HS-27A (cell line): ENCODE measurements around the gene PDE4D.

Experiments used
- DNase-seq: peaks from one replicate; pipeline ENCODE4 v3.0.0-alpha.2; 2012; ENCODE audit warnings: low read depth, missing footprints

PDE4D gene

GRCh38 chr5:59506285-59506877 lies 387.1 kb downstream of the PDE4D start:
- DNase-seq = no peak

DNA sequence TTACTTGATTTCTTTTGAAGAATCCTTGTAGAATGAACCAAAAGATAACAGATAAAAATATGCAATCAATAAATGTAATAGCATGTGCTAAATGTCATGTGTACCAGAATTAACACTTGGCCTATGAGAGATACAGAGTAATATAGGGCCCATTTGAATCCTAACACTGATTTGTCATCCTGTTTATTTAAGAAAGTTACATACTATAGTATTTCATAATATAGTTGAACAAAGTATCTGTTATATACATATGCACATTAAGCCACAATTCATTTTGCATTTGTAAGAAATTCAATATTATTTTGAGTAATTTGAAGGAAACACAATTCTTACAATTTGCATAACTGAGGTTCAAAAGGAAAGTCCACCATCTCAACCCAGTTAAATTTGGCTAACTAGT lies 389.5 kb downstream of the PDE4D start:
- no peak for DNase-seq

GRCh38 chr5:59503220-59503619 lies 390.3 kb downstream of the PDE4D start:
- DNase-seq = no peak

GRCh38 chr5:59501316-59501715 lies 392.2 kb downstream of the PDE4D start:
- DNase-seq = no peak

DNA sequence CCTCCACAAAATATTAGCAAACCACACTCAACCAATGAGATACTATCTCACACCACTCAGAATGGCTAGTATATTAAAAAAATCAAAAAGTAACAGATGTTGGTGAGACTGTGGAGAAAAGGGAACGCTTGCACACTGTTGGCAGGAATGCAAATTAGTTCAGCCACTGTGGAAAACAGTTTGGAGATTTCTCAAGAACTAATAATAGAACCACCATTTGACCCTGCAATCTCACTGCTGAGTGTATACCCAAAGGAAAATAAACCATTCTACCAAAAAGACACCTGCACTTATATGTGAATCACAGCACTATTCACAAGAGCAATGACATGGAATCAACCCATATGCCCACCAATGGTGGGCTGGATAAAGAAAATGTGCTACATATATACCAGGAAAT lies 393.5 kb downstream of the PDE4D start:
- DNase-seq = no peak

- DNase-seq = no peak
Measured at GRCh38 chr5:59497207-59497606, 396.3 kb downstream of the PDE4D start.

- no peak for DNase-seq
Measured at GRCh38 chr5:59496524-59497134, 396.9 kb downstream of the PDE4D start.

DNA sequence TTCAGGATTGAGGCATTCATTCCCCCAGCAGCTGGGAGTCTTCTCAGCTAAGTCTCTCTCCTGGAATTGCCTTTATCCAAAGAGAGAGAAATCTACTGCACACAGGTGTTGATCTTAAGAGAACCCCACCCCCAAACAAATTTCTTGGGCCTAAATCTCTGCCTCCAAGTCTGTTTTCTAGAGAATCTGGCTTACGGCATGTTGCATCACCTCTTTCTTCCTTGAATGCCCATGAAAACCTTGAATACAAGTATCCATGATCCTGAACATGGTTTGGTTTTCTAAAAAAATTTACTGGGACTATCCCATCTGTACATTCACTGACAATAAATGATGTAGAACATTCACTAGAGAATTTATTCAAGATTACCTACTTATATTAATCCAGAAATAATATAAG lies 401.6 kb downstream of the PDE4D start:
- DNase-seq = no peak

DNA sequence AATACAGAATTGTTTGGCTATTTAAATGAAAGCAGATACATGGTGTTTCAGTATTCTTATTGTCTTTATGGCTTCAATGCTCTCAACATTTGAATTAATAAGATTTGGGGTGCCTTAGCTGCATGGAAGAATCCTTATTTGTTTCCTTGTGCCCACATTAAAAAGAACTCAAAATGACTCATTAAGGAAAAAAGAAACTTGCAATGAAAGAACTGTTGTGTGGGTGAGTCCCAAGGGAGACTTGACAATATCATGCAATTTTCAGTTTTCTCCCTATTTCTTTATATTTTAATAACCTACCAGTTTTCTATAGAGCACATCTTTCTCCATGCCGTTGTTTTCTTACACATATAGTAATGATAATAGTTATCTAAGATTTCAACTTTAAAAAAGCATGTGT lies 404.0 kb downstream of the PDE4D start:
- no peak for DNase-seq

GRCh38 chr5:59487772-59488729 lies 405.5 kb downstream of the PDE4D start:
- DNase-seq = no peak

DNA sequence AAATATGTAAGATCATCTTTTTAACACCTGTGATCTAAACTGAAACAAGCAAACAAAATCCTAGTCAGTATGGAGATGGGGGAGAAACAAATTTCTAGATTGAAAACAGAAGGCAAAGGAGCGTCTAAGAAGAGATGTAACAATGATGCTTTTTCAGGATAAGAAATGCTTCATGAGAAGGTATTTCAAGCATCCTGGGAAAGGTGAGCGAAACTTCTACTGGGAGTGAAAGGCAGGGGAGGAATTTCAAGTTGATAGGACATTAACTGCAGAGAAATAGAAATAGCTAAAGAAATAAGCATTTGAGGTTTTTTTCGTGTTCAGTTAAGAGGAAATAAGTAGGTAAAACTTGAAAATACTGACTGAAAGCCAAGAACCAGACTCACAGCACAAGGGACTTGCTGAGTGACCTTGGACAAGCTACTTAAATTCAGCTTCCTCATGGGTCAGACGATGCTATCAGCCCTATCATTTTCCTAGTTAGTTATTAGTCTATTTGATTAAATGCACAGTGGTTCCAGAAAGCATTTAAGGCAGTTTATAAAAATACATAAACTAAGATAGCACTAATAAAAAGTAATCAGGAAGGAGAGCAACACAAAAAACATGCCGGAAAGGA lies 406.3 kb downstream of the PDE4D start:
- no peak for DNase-seq

DNA sequence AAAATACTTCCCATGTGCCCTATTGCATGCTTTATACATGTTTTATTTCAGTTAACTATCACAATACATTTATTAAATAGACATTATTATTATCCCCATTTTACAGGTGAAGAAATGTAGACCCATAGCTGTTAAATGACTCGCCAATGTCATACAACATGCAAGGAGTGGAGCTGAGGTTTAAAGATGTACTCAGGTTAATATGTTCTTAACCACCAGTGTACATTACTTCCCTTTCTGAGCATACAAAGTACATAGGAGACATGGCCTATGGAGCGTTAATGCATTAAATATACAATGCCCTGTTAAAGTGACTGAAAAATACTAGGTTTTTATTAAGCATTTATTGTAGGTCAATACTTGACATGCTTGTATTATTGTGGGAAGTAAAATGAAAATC lies 407.0 kb downstream of the PDE4D start:
- no peak for DNase-seq

GRCh38 chr5:59485629-59486439 lies 407.7 kb downstream of the PDE4D start:
- no peak for DNase-seq

GRCh38 chr5:59485107-59485506 lies 408.4 kb downstream of the PDE4D start:
- DNase-seq = no peak

DNA sequence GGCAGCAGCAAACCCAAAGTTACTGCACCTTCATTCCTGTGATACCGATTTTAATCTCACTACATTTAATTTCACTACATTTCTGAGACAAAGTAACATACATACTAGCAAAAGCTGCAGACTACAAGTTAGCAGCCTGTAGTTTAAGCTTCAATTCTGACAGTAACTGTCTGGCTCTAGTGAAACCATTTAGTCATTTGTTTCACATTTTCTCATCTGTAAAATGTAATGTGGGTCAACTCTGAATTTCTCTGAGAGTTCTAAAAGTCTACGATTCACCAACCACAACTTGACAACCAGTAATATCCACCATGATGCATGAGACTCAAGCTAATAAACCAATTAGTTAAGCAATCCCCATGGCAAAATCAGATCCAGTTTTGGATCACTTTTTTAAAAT lies 408.9 kb downstream of the PDE4D start:
- DNase-seq = no peak

- DNase-seq = peak; percentile 12
Measured at GRCh38 chr5:59483971-59484472, 409.5 kb downstream of the PDE4D start.

DNA sequence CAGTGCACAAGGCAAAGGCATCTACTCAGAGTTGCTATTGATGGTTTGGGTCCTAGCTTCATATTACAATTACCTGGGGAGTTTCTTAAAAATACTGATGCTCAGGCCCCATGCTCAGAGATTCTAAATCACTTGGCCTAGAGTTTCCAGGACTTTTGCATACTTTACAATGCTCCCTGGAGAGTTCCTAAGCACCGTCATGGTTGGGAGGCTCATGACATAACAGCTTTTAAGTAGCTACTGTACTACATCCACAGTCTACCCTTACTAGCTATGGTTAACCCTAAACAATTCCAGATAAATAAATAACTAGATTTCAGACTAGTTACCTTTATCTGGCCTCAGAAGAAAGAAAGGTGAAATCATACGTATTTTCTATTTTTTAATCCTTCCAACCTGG lies 414.4 kb downstream of the PDE4D start:
- no peak for DNase-seq

DNA sequence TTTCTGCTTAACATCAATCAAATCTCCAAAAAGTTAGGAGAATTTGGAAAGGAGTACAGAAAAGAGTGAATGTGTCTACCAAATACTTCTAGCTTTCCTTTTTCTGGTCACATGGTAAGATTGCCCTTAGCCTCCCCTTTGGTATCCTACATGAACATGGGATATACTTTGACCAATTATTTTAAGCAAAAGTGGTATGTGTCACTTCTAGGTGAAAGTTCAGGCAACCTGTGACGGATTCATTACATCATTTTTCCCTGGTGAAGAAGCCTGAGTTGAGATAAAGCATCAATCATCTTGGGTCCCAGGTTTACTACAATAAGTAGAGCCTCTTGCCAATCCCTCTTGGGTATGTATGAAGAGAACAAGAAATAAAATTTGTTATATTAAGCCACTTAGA lies 419.2 kb downstream of the PDE4D start:
- DNase-seq = no peak

DNA sequence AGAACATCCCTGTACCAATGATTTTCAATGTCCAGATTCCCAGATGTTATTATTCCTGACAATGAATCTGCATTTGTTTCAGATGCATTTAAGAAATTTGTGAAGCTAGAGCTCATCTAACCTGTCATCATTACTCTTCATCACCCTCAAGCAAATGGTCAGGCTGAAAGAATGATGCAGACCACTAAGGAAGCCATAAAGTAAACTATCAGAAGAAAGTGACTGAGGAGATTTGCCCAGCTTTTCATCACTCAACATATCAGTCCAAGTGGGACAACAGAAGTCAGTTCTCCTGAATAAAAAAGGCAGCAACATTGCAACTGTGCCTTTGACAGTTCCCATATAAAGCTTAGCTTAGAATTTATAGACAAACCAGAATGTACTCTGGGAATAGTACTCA lies 419.9 kb downstream of the PDE4D start:
- DNase-seq = no peak

DNA sequence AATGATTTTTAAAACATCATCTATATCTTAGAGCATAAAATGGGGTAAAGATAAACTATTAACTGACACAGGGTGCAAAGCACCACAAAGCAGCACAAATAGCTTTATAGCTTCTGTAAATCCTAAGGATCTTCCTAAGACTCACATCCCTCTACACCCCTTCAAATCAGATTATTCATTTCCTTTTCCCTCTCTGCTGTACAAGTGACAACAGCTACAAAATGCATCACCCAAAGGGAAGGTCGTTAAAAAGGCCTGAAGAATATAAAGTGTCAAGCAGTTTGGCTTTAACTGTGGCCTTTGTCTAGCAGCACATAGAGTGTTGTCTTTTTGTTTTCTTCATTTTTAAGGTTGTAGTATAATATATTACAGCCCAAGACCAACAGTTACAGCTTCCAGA lies 422.1 kb downstream of the PDE4D start:
- no peak for DNase-seq

DNA sequence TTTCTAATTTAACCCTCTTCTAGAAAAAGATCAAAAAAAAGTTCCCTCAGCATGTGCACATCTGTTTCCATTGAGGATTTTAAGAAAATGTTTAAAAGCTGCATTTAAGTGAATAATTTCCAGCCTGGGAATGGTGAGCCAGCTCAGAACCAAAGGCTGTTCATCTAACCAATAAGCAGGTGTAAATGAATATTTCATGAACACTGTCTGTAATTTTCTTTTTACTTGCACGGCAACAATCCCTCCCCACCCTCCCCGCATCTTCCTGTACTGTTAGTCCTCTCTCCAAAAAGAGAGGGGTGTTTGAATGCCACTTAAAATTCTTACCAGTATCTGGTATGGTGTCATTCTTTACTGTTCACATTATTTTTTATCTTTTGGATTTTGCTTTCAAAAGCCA lies 425.6 kb downstream of the PDE4D start:
- no peak for DNase-seq

DNA sequence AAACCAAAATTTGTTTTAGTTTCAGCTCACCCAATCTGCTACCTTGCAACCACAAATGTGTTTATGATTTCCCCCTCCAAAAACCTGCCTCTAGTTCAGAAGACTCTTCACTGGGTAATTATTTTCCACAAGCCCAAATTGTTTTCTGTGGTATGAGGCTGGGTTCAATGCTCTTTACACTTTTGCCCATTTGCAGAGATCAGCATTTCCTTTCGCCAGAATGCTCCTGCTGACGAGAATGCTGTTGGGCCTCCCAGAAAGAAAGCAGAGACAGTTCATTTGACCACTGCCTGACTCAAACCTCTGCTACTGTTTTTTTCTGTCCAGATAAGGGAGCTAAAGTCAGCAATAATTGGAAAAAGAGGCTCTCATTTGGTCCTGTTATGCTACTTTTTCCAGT lies 427.3 kb downstream of the PDE4D start:
- DNase-seq = no peak
